ENCODE data around the gene SNORC. TPM values are rescaled to one million over a fixed set of nuclear protein-coding genes. Genes with fewer than 3 reads are reported as not detected.

SNORC gene
- 0.24 and 0.98 TPM in 2 replicates for total RNA-seq (2014; rRNA removed; shearing (Covaris generic))

GRCh38 chr2:232870018-232870765 is at the start of gene SNORC:
Gene SNORC, plus strand, starts transcription at chr2:232870264. Its CDS starts 78 bp downstream, at chr2:232870342.
- DNase-seq (ENCODE audit: low read depth): no peak

GRCh38 chr2:232829988-232830387 is 40.1 kb upstream of the SNORC start:
- no peak for DNase-seq (ENCODE audit: low read depth)

- DNase-seq (ENCODE audit: low read depth): no peak
Measured at GRCh38 chr2:232831496-232831895, 38.6 kb upstream of the SNORC start.

- DNase-seq (ENCODE audit: low read depth): no peak
Measured at GRCh38 chr2:232833830-232834229, 36.2 kb upstream of the SNORC start.

GRCh38 chr2:232835687-232836208 is 34.3 kb upstream of the SNORC start:
- no peak for DNase-seq (ENCODE audit: low read depth)

- no peak for DNase-seq (ENCODE audit: low read depth)
Measured at GRCh38 chr2:232836934-232837333, 33.1 kb upstream of the SNORC start.

- peak; percentile 55 for DNase-seq (ENCODE audit: low read depth)
Measured at GRCh38 chr2:232838406-232838874, 31.6 kb upstream of the SNORC start.

- DNase-seq (ENCODE audit: low read depth): no peak
Measured at GRCh38 chr2:232839411-232840079, 30.5 kb upstream of the SNORC start.

- no peak for DNase-seq (ENCODE audit: low read depth)
Measured at GRCh38 chr2:232842689-232843088, 27.4 kb upstream of the SNORC start.

- DNase-seq (ENCODE audit: low read depth): no peak
Measured at GRCh38 chr2:232843834-232844233, 26.2 kb upstream of the SNORC start.

GRCh38 chr2:232846055-232846454 is 24.0 kb upstream of the SNORC start:
- no peak for DNase-seq (ENCODE audit: low read depth)

GRCh38 chr2:232850039-232850438 is 20.0 kb upstream of the SNORC start:
- DNase-seq (ENCODE audit: low read depth): no peak

- peak; percentile 75 for DNase-seq (ENCODE audit: low read depth)
Measured at GRCh38 chr2:232852081-232852480, 18.0 kb upstream of the SNORC start.

- DNase-seq (ENCODE audit: low read depth): no peak
Measured at GRCh38 chr2:232852676-232853075, 17.4 kb upstream of the SNORC start.

GRCh38 chr2:232854082-232854481 is 16.0 kb upstream of the SNORC start:
- DNase-seq (ENCODE audit: low read depth): peak; percentile 93

GRCh38 chr2:232857158-232857563 is 12.9 kb upstream of the SNORC start:
- no peak for DNase-seq (ENCODE audit: low read depth)

- no peak for DNase-seq (ENCODE audit: low read depth)
Measured at GRCh38 chr2:232859385-232859916, 10.6 kb upstream of the SNORC start.

- DNase-seq (ENCODE audit: low read depth): no peak
Measured at GRCh38 chr2:232860593-232861241, 9.3 kb upstream of the SNORC start.

GRCh38 chr2:232861353-232861752 is 8.7 kb upstream of the SNORC start:
- no peak for DNase-seq (ENCODE audit: low read depth)

GRCh38 chr2:232863996-232864395 is 6.1 kb upstream of the SNORC start:
- no peak for DNase-seq (ENCODE audit: low read depth)

GRCh38 chr2:232865165-232865564 is 4.9 kb upstream of the SNORC start:
- DNase-seq (ENCODE audit: low read depth): no peak

GRCh38 chr2:232866104-232866503 is 4.0 kb upstream of the SNORC start:
- DNase-seq (ENCODE audit: low read depth): no peak
